COLO668 (cell line): ENCODE results near the gene VGLL3.

ENCODE experiments used
- DNase-seq: peaks from one replicate; lab custom pipeline; 2025; ENCODE audit not compliant: unreplicated experiment; lab: John Stamatoyannopoulos, UW

Gene VGLL3

GRCh38 chr3:86954747-86955146 lies 36.2 kb downstream of the VGLL3 start:
- no peak for DNase-seq

GRCh38 chr3:86954226-86954625 lies 36.7 kb downstream of the VGLL3 start:
- DNase-seq = peak; percentile 9

GRCh38 chr3:86951322-86951721 lies 39.6 kb downstream of the VGLL3 start:
- DNase-seq = no peak

- DNase-seq = no peak
These were observed 40.2 kb downstream of the VGLL3 start for GRCh38 chr3:86950717-86951116.

GRCh38 chr3:86949850-86950249 lies 41.1 kb downstream of the VGLL3 start:
- DNase-seq = no peak

GRCh38 chr3:86948822-86949221 lies 42.1 kb downstream of the VGLL3 start:
- DNase-seq = no peak

GRCh38 chr3:86942206-86942605 lies 48.7 kb downstream of the VGLL3 start:
- DNase-seq = no peak

- no peak for DNase-seq
These were observed 52.4 kb downstream of the VGLL3 start for GRCh38 chr3:86938416-86939105.

- DNase-seq = no peak
These were observed 53.6 kb downstream of the VGLL3 start for GRCh38 chr3:86937306-86937791.

- DNase-seq = no peak
These were observed 56.1 kb downstream of the VGLL3 start for GRCh38 chr3:86934851-86935250.

GRCh38 chr3:86930831-86931230 lies 60.1 kb downstream of the VGLL3 start:
- DNase-seq = no peak

- no peak for DNase-seq
These were observed 60.8 kb downstream of the VGLL3 start for GRCh38 chr3:86930181-86930580.

GRCh38 chr3:86929046-86929445 lies 61.9 kb downstream of the VGLL3 start:
- DNase-seq = no peak

- DNase-seq = no peak
These were observed 67.9 kb downstream of the VGLL3 start for GRCh38 chr3:86923071-86923491.

- DNase-seq = no peak
These were observed 68.8 kb downstream of the VGLL3 start for GRCh38 chr3:86921971-86922680.

- no peak for DNase-seq
These were observed 76.3 kb downstream of the VGLL3 start for GRCh38 chr3:86914670-86915069.

- DNase-seq = no peak
These were observed 77.8 kb downstream of the VGLL3 start for GRCh38 chr3:86913160-86913559.

- no peak for DNase-seq
These were observed 95.7 kb downstream of the VGLL3 start for GRCh38 chr3:86895202-86895601.

- no peak for DNase-seq
These were observed 100.1 kb downstream of the VGLL3 start for GRCh38 chr3:86890741-86891396.
